Adipose tissue (tissue), 3 donors: ENCODE data around the gene PRKAR2B. TPM values are rescaled to one million over a fixed set of nuclear protein-coding genes. Genes with fewer than 3 reads are reported as not detected.

Experiments
- H3K27ac ChIP-seq: one replicate; pipeline ENCODE4 v1.5.1; 2013; ENCODE audit warnings: low read depth, low read length
- WGBS, 3 donors: extraction: QIAGEN DNeasy Blood & Tissue Kit; methylation state at CpG; one replicate each; pipeline ENCODE4 v1.1.7; 2013; 5-methylcytosine and 5-hydroxymethylcytosine counted together
- polyA plus RNA-seq, 3 donors: library from polyadenylated mRNA; stranded (reverse); fragments of 200-250 nt; gene quantifications; one replicate each; pipeline ENCODE4 v1.2.3, GENCODE V29; 2013
- donor health status: healthy with polysubstance abuse.
- donor health status: Bipolar disorder and iron deficiency.
- donor health status: healthy.

PRKAR2B gene
- 100 to 1,000 TPM in 2 of 3 donors, 10 to 100 TPM in 1; 38.9 to 276 (median 143) TPM for polyA plus RNA-seq

DNA sequence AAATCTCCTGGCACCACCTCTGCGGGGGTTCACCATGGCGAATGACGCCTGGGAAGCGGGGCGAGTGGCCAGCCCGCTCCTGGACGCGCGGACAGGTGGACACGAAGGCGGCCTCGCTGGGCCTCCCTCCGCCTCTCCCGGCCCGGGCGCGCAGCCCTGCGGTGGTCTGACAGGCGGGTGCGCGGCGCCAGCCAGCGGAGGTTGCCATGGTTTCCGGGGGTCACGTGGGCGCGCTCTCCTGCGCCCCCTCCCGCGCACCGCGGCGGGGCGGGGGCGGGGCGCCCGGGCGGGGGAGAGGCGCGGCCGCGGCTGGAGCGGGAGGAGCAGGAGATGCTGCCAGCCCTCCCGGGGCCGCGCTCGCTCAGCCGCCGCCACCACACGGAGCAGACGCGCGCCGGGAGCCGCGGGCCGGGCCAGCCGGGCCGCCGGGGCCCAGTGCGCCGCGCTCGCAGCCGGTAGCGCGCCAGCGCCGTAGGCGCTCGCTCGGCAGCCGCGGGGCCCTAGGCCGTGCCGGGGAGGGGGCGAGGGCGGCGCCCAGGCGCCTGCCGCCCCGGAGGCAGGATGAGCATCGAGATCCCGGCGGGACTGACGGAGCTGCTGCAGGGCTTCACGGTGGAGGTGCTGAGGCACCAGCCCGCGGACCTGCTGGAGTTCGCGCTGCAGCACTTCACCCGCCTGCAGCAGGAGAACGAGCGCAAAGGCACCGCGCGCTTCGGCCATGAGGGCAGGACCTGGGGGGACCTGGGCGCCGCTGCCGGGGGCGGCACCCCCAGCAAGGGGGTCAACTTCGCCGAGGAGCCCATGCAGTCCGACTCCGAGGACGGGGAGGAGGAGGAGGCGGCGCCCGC lies at the start of gene PRKAR2B:
TSS of gene PRKAR2B (plus strand) at position 359 of the 848 bp plus-strand sequence. CDS start at position 562, 203 bp downstream.
- 0 to 1% (median 1%) methylated on average over 52 to 109 of the region's 110 CpGs for WGBS, 3 donors
- no peak within 1 kb of the TSS for H3K27ac ChIP-seq

GRCh38 chr7:106994833-106995232 lies 49.7 kb upstream of the PRKAR2B start:
- WGBS, 3 donors, result 92 to 96% (median 94%) methylated on average over 7 of the region's 7 CpGs

GRCh38 chr7:106997487-106998271 lies 46.8 kb upstream of the PRKAR2B start:
- 74 to 78% (median 76%) methylated on average over 5 of the region's 5 CpGs for WGBS, 3 donors
- H3K27ac ChIP-seq, result no peak overlapping the region

More at GRCh38 chr7:106994833-106995232, 49.7 kb upstream of the PRKAR2B start:
- no peak overlapping the region for H3K27ac ChIP-seq

DNA sequence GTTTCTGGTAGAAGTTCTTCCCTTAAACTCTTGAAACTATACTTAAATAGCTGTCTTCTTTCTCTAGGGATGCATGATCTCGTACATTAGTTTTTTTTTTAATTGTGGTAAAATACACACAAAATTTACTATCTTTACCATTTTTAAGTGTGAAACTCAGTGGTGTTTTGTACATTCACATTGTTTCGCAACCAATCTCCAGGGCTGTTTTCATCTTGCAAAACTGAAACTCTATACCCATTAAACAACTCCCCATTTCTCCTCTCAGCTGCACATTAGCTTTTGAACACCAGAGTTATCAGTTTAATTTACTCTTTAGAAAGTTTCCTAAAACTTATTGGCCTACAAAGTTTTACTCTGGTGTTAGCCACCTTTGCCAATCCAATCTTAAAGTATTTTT lies 45.5 kb upstream of the PRKAR2B start:
- WGBS, 3 donors, result 71 to 80% (median 74%) methylated on average over 2 of the region's 2 CpGs
- no peak overlapping the region for H3K27ac ChIP-seq

GRCh38 chr7:107001490-107001889 lies 43.0 kb upstream of the PRKAR2B start:
- WGBS, 3 donors, result 74 to 94% (median 91%) methylated on average over 2 of the region's 2 CpGs
- H3K27ac ChIP-seq, result no peak overlapping the region

DNA sequence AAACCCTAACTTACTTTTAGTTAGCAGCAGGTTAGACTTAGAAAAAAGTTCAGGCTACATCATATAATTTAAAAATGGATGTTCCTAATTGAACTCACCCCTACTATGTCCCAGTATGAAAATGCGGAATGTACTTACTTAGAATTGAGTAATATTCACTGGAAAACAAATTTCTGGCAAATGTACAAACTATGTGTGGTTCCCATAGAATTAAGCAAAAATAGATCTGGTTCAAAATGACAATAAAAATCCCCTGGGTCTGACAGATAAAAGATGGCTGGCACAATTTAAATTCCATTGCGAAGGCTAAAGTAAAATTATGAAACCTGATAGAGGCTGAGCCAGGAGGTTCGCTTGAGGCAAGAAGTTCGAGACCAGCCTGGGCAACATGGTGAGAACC lies 42.4 kb upstream of the PRKAR2B start:
- WGBS, 3 donors, result 76 to 91% (median 82%) methylated on average over 4 of the region's 4 CpGs

DNA sequence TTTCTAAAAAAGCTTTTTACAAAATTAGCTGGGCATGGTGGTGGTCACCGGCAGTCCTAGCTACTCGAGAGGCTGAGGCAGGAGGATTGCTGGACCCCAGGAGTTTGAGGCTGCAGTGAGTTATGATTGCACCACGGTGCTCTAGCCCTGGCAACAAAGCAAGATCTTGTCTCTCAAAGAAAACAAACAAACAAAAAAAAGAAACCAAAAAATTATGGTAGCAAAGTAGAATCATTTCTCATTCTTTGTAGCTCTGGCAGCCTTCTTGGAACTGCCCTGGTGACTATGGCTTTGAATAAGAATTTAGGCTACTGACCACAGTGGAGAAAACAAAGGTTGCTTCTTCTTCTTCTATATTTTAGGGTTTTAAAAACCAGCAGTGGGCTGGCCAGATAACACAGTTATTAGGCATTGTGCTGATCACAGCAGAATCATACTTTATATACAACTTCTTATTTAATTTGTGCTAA lies 41.9 kb upstream of the PRKAR2B start:
- no peak overlapping the region for H3K27ac ChIP-seq
- 77 to 82% (median 80%) methylated on average over 3 of the region's 3 CpGs for WGBS, 3 donors

More for the DNA sequence above, 42.4 kb upstream of the PRKAR2B start:
- H3K27ac ChIP-seq, result no peak overlapping the region

DNA sequence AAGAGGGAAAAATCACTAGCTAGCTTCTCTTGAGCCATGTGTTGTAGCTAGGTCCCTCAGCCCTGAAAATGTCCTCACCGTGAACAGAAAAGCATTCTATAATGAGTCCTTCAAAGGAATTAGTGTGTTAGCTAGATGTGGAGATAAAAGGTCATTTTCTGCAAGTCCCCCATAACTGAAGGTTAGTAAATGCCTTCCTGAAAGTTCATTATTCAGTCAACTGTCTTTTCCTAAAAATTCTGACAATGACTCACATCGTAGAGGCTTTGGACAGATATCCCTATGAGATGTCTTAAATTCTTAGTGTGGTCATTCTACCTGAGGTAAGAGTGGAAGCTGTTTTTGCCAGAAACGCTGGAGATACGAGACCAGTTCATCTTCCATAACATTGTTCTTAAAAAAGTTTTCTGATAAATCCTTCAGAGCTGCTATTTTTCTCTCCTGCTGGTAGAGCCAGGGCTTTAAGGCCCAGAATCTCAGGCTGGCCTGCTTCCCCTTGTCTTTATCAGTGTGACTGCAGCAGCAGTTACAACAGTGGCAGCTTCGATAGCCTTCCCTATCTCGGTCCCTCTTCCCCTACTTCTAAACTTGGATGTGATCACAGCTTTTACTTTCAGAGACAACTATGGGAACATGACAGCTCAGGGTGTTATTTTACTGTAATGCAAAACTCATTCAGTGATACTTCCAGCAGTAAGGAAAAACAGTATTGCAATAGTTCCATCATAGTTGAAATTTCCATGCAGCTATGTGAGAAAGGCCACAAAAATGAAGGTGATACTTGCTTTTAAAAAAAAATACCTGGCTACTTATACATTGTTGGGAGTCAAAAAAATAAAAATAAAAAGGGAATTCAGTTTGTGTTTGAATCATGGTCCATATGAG lies 37.3 kb upstream of the PRKAR2B start:
- WGBS, 3 donors, result 64 to 69% (median 66%) methylated on average over 6 of the region's 6 CpGs
- no peak overlapping the region for H3K27ac ChIP-seq

- H3K27ac ChIP-seq, result no peak overlapping the region
- 39 to 47% (median 47%) methylated on average over 2 of the region's 2 CpGs for WGBS, 3 donors
Observed at GRCh38 chr7:107007892-107008287, 36.6 kb upstream of the PRKAR2B start.

DNA sequence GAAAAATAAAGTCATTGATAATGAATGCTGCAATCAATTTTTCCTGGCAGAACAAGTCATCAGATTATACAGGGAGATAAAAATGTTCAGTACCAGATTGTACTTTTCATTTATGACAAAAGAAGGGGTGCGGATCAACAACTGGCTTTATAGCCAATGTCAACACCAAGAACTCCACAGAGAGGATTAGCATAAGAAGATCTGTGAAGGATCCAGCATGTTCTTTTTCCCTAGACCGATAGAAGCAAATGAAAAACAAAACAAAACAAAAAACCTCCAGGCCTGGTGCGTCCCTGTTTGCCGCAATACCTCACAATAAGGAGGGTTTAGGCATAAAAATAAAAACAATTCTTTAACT lies 34.7 kb upstream of the PRKAR2B start:
- 82 to 90% (median 85%) methylated on average over 4 of the region's 4 CpGs for WGBS, 3 donors
- no peak overlapping the region for H3K27ac ChIP-seq

DNA sequence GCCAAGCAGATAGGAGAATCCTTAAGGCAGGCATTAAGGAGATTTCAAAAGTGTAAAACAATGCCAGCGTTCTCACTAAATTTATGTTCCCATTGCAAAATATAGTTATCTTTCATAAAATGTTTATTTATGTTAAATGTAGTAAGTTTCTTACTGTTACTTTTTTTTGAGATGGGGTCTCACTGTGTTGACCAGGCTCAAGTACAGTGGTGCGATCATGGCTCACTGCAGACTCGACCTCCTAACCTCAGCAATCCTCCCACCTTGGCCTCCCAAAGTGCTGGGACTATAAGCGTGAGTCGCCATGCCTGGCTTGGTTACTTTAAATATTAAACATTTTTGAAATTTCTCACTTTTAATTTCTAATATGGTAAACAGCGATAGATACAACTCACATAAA lies 31.8 kb upstream of the PRKAR2B start:
- no peak overlapping the region for H3K27ac ChIP-seq
- 85 to 96% (median 92%) methylated on average over 6 of the region's 6 CpGs for WGBS, 3 donors

GRCh38 chr7:107014387-107015023 lies 30.0 kb upstream of the PRKAR2B start:
- WGBS, 3 donors, result 26 to 46% (median 29%) methylated on average over 7 of the region's 7 CpGs
- H3K27ac ChIP-seq, result no peak overlapping the region

GRCh38 chr7:107016312-107016711 lies 28.2 kb upstream of the PRKAR2B start:
- WGBS, 3 donors, result 80 to 91% (median 86%) methylated on average over 4 of the region's 4 CpGs
- H3K27ac ChIP-seq, result no peak overlapping the region

DNA sequence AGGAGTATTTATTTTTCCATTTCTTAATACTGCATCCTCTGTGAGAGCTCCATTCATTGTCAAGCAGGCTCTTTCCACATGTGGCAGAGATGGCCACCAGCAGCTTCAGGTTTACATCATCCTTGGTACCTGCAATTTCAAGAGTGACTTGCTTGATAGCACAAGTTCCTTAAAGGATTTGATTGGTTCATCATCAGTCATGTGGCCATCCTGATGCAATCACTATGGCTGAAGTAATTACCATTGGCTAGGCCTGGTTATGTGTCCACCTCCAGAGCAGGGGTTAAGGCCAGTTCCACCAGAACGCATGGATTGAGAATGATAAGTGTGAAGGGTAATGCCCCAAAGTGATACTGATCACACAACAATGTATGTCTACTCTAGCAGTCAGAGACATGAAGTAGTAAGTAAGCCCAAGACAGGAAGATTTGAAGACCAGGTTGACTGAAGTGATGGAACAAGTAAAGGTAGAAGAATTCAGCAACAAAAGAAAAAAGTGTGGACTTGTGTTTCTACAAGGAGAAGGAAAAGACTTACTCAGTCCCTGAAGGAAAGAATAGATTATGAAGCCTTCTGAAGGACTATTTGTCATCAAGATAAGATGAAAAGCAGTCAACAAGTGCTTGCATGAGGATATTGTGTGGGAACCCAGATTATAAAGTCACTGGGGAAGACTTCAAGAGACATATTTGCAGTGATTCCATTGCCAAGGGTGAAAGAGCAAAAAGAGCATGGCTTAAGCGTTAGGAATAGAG lies 26.4 kb upstream of the PRKAR2B start:
- no peak overlapping the region for H3K27ac ChIP-seq
- 59 to 71% (median 65%) methylated on average over 2 of the region's 2 CpGs for WGBS, 3 donors

GRCh38 chr7:107020400-107020799 lies 24.1 kb upstream of the PRKAR2B start:
- 78 to 93% (median 89%) methylated on average over 5 of the region's 5 CpGs for WGBS, 3 donors
- H3K27ac ChIP-seq, result no peak overlapping the region

DNA sequence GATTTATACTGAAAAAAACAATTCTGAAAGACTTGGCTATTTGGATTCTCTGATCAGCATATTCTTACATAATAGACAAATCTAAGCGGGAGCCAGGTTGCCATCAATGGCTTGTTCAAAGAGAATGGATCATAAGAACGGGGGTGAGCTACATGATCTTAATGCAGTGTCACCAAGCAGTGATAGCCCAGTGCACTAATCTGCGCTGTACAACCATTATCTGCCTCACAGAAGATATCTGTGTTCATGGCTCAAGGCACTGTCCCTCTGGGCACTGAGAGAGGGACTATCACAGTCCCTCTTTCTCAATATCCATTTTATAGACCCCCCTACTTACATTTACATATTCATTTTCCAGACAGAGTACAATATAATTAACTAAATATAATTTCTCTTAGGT lies 22.9 kb upstream of the PRKAR2B start:
- WGBS, 3 donors, result 88 to 97% (median 95%) methylated on average over 3 of the region's 3 CpGs
- no peak overlapping the region for H3K27ac ChIP-seq

DNA sequence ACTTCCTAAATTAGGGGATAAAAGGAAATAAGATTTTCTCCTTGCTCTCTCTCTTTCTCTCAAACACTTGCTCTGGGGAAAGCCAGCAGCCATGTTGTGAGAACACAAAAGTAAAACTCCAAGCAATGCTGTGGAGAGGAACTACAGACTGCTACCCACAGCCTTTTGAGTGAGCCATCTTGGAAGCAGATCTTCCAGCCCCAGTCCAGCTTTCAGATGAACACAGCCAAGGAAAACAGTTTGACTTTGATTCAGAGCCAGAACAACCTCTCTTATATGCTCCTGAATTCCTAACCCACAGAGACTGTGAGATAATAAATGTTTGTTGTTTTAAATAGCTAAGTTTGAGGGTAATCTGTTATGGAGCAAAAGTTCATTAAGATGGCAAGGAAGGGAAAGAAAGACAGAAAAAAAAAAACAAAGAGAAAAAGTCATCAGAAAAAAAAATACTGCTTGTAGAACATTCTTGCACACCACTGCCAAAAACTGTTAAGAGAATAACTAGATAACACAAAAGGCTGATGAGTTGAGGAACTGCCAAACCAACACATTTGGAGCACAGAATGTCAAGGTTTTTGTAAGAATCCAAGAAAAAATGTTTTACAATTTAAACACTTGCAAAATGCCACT lies 20.9 kb upstream of the PRKAR2B start:
- no peak overlapping the region for H3K27ac ChIP-seq
